Mesenchymal stem cell (in vitro differentiated cells and primary cell): ENCODE data around the gene SRSF2.

Experiments used
- DNase-seq: peaks from one replicate; pipeline ENCODE4 v3.0.0-alpha.2; 2013
- H2AFZ ChIP-seq: one replicate; pipeline ENCODE4 v1.6.1; 2013; ENCODE audit warnings: low read depth, mild to moderate bottlenecking, control low read depth, inconsistent platforms, low read length, moderate library complexity
- H2AK5ac ChIP-seq: 2 replicates; pipeline ENCODE4 v1.6.1; 2013; ENCODE audit warnings: low read length, moderate library complexity, mild to moderate bottlenecking, inconsistent platforms; ENCODE audit not compliant: severe bottlenecking
- H2BK120ac ChIP-seq: one replicate; pipeline ENCODE4 v1.6.1; 2013; ENCODE audit warnings: low read depth, mild to moderate bottlenecking, inconsistent platforms, low read length, moderate library complexity
- H2BK12ac ChIP-seq, 2 experiments: one replicate each; pipeline ENCODE4 v1.6.1; 2013; ENCODE audit warnings: inconsistent platforms in 2 of 2, low read length in 2 of 2, mild to moderate bottlenecking in 2 of 2, moderate library complexity in 2 of 2, control low read depth in 1 of 2
- H2BK15ac ChIP-seq: one replicate; pipeline ENCODE4 v1.6.1; 2013; ENCODE audit warnings: mild to moderate bottlenecking, low read depth, inconsistent platforms; ENCODE audit not compliant: poor library complexity, severe bottlenecking
- H2BK5ac ChIP-seq: 2 replicates; pipeline ENCODE4 v1.6.1; 2013; ENCODE audit warnings: low read depth, mild to moderate bottlenecking, low read length, control low read depth, inconsistent platforms; ENCODE audit not compliant: poor library complexity, severe bottlenecking
- H3K14ac ChIP-seq, 2 experiments: one replicate each; pipeline ENCODE4 v1.6.1; 2013; ENCODE audit warnings: inconsistent platforms in 2 of 2, low read length in 2 of 2, control low read depth in 1 of 2, mild to moderate bottlenecking in 1 of 2, moderate library complexity in 1 of 2
- H3K18ac ChIP-seq, 2 experiments: one replicate each; pipeline ENCODE4 v1.6.1; 2013; ENCODE audit warnings: inconsistent platforms in 2 of 2, low read length in 2 of 2, control low read depth in 1 of 2, low read depth in 1 of 2, mild to moderate bottlenecking in 1 of 2
- H3K23ac ChIP-seq, 2 experiments: one replicate each; pipeline ENCODE4 v1.6.1; 2013; ENCODE audit warnings: inconsistent platforms in 2 of 2, low read length in 2 of 2, mild to moderate bottlenecking in 2 of 2, moderate library complexity in 2 of 2, control low read depth in 1 of 2
- H3K27ac ChIP-seq: 2 replicates; pipeline ENCODE4 v1.5.1; 2013; ENCODE audit warnings: mild to moderate bottlenecking, moderate library complexity, low read length, control low read depth, inconsistent platforms; ENCODE audit not compliant: poor library complexity, severe bottlenecking
- H3K27me3 ChIP-seq, 2 experiments: 2 replicates each; pipeline versions ENCODE4 v1.6.1 to v1.7.0; 2013; ENCODE audit warnings: low read length in 2 of 2, mild to moderate bottlenecking in 2 of 2, moderate library complexity in 2 of 2, control low read depth in 1 of 2, inconsistent platforms in 1 of 2; ENCODE audit not compliant: control insufficient read depth in 1 of 2, insufficient read depth in 1 of 2
- H3K36me3 ChIP-seq, 2 experiments: 2 replicates each; pipeline versions ENCODE4 v1.6.1 to v1.7.0; 2013; ENCODE audit warnings: low read length in 2 of 2, control low read depth in 1 of 2, inconsistent platforms in 1 of 2, low read depth in 1 of 2, mild to moderate bottlenecking in 1 of 2; ENCODE audit not compliant: insufficient read depth in 2 of 2, control insufficient read depth in 1 of 2
- H3K4ac ChIP-seq, 2 experiments: one replicate each; pipeline ENCODE4 v1.6.1; 2013; ENCODE audit warnings: inconsistent platforms in 2 of 2, low read length in 2 of 2, mild to moderate bottlenecking in 2 of 2, moderate library complexity in 2 of 2, control low read depth in 1 of 2, low read depth in 1 of 2
- H3K4me1 ChIP-seq: 2 replicates; pipeline ENCODE4 v1.6.1; 2013; ENCODE audit warnings: low read depth, low read length, control low read depth; ENCODE audit not compliant: control insufficient read depth, insufficient read depth
- H3K4me2 ChIP-seq: 2 replicates; pipeline ENCODE4 v1.6.1; 2013; ENCODE audit warnings: low read length, mild to moderate bottlenecking, inconsistent platforms; ENCODE audit not compliant: poor library complexity, severe bottlenecking
- H3K4me3 ChIP-seq, 2 experiments: 2 replicates each; pipeline versions ENCODE4 v1.5.1 to v1.7.0; 2013; ENCODE audit warnings: low read length in 2 of 2, mild to moderate bottlenecking in 2 of 2, control low read depth in 1 of 2, low read depth in 1 of 2; ENCODE audit not compliant: insufficient read depth in 1 of 2
- H3K79me1 ChIP-seq: replicated peaks from 2 replicates; pipeline ENCODE4 v1.6.1; 2013; ENCODE audit warnings: mild to moderate bottlenecking, control low read depth, low read length, inconsistent platforms; ENCODE audit not compliant: poor library complexity, severe bottlenecking
- H3K9ac ChIP-seq: 2 replicates; pipeline ENCODE4 v1.7.0; 2013; ENCODE audit warnings: mild to moderate bottlenecking, low read length, moderate library complexity
- H3K9me3 ChIP-seq: 2 replicates; pipeline ENCODE4 v1.7.0; 2013; ENCODE audit warnings: mild to moderate bottlenecking, low read length; ENCODE audit not compliant: control insufficient read depth
- H4K8ac ChIP-seq: one replicate; pipeline ENCODE4 v1.6.1; 2013; ENCODE audit warnings: inconsistent platforms, mild to moderate bottlenecking, low read length, moderate library complexity
- H4K91ac ChIP-seq: one replicate; pipeline ENCODE4 v1.6.1; 2013; ENCODE audit warnings: mild to moderate bottlenecking, low read length, inconsistent platforms
- WGBS: methylation state at CpG from one replicate; pipeline ENCODE4 v1.1.7; 2013; ENCODE audit warnings: mixed read lengths; 5-methylcytosine and 5-hydroxymethylcytosine counted together

The SRSF2 gene

DNA sequence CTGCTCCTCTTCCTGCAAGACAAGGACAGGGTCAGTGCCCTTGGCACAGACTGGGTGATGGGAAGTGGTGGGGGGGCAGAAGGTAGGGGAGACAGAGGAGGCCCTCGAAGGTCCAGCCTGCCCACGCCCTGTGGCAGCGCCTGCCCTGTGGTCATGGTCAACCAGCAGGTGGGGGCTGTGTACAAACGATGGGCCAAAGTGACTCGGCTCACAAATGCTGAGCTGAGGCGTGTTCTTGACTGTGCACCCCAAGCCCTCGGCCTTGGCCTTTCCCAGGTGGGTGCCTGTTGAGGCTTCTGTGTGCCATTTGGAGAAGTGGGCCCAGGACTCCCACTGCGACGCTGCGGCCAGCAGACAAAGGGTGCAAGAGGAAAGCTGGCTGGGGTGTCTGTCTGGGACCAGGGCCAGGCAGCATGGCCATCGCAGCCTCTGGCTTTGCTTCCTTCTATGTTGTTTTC lies 48.9 kb downstream of the SRSF2 start:
- WGBS: 96% methylated on average over 10 of the region's 11 CpGs
- peak overlapping the region; percentile 11 for H2AK5ac ChIP-seq
- H3K14ac ChIP-seq: peak overlapping the region in 1 of 2 experiments; percentile 5
- H3K27ac ChIP-seq: peak overlapping the region; percentile 45
- H2BK15ac ChIP-seq: no peak overlapping the region
- peak overlapping the region in 1 of 2 experiments; percentile 38 for H3K4me3 ChIP-seq
- no peaks in the 10 kb centered on the region for H3K27me3 ChIP-seq
- no peak overlapping the region for H3K23ac ChIP-seq
- no peak overlapping the region for H2AFZ ChIP-seq
- peaks cover 33% of the 10 kb centered on the region for H3K79me1 ChIP-seq
- DNase-seq: no peak
- peaks cover 26 to 40% of the 10 kb centered on the region in 2 experiments for H3K36me3 ChIP-seq
- no peak overlapping the region for H3K18ac ChIP-seq
- H2BK12ac ChIP-seq: no peak overlapping the region
- no peak overlapping the region for H4K91ac ChIP-seq
- no peak overlapping the region for H2BK5ac ChIP-seq
- H2BK120ac ChIP-seq: no peak overlapping the region
- H3K4me1 ChIP-seq: peaks cover 68% of the 10 kb centered on the region
- no peaks in the 10 kb centered on the region for H3K9me3 ChIP-seq
- H3K9ac ChIP-seq: peak overlapping the region; percentile 83
- no peak overlapping the region for H4K8ac ChIP-seq
- H3K4ac ChIP-seq: no peak overlapping the region
- H3K4me2 ChIP-seq: no peak overlapping the region

DNA sequence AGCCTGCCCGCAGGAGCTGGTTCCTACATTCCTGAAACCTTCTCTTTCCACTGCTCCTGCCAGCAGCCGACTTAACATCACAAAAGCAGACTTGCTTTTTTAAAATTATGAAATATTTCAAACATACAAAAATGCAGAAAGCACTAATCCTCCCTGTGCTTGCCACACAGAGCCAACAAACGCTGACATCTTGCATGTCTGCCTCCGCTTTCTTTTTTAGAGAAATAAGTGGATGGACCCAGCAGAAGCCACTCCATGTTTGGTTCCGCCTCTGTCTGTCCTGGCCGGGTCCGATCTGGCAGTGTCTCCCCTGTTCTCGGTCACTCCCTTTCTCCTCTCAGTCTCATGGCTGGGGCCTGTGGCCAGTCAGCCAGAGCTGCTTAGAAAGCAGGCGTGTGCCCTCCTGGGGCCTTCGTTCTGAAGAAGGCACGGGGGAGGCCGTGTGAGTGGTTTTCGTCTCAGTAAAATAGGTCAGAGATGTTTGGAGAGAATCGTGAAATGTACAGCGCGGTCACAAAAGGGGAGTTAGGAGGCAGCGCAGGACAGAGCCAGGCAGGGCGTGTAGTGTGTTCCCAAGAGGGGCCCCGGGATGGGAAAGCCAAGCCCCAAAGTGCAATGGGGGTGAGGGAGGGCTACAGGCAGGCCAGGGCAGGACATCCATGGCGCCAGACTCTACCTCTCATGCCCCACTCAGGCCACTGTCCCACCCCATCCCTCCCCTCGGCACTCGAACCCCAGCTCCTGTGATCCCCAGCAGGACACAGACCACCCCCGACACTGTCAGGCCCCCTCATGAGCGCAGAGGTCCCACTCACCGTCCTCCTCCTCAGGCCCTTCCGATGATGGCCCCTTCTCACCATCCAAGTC lies 49.6 kb downstream of the SRSF2 start:
- Histone ChIP-seq H2BK12ac (no peak overlapping the region), H3K23ac (no peak overlapping the region), H3K4me2 (no peak overlapping the region), H3K36me3 (peaks cover 32 to 47% of the 10 kb centered on the region in 2 experiments), H3K14ac (no peak overlapping the region), H3K27me3 (no peaks in the 10 kb centered on the region), H3K9me3 (no peaks in the 10 kb centered on the region), H3K27ac (peak overlapping the region; percentile 66), H2BK120ac (no peak overlapping the region), H2BK15ac (peak overlapping the region; percentile 30), H3K4ac (no peak overlapping the region), H4K91ac (no peak overlapping the region), H2BK5ac (no peak overlapping the region), H3K79me1 (peaks cover 39% of the 10 kb centered on the region), H3K4me3 (peak overlapping the region in 1 of 2 experiments; percentile 38), H2AFZ (no peak overlapping the region), H3K18ac (no peak overlapping the region), H2AK5ac (peak overlapping the region; percentile 62), H4K8ac (no peak overlapping the region), H3K9ac (peak overlapping the region; percentile 83), H3K4me1 (peaks cover 72% of the 10 kb centered on the region)
- 81% methylated on average over 22 of the region's 26 CpGs for WGBS
- DNase-seq: no peak

DNA sequence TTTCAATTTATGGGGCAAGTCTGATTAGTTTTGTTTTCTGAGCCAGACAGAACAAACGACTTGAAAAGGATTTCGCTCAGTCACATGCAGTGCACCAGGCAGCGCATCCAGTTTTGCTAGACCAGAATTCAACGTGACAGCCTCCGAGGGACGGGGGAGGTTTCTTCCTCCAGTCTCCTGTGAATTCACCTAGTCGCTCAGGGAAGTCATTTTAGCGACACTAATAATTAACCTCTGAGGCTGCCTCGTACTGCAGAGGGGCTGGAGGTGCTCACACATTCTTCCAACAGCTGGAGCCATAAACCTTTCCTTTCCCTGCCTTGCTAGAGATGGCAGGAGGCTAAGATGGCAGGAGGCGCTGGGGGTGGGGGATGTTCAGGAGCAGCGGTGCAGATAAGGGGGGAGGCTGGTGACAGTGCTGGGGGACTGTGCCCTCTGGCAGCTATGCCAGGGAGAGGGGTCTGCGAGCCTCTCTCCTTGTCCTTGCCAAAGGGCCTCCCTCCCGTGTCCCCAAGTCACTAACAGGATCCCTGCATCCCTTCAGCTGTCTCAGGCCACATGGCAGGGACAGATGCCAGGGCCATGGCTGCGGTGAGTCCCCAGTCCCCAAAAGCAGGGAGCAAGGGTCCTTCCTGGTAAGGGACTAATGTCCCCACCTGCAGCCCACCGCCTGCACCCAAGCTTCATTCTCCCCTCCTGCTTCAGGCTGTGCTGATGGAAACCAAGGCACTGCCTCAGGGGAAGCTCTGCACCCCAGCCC lies 50.4 kb downstream of the SRSF2 start:
- H3K4me3 ChIP-seq: peak overlapping the region in 1 of 2 experiments; percentile 38
- peaks cover 34 to 53% of the 10 kb centered on the region in 2 experiments for H3K36me3 ChIP-seq
- no peak overlapping the region for H2BK15ac ChIP-seq
- H3K4me2 ChIP-seq: no peak overlapping the region
- no peak overlapping the region for H4K8ac ChIP-seq
- no peak overlapping the region for H2AFZ ChIP-seq
- no peak overlapping the region for H3K18ac ChIP-seq
- H3K14ac ChIP-seq: no peak overlapping the region
- H2BK120ac ChIP-seq: no peak overlapping the region
- H3K27ac ChIP-seq: peak overlapping the region; percentile 66
- no peaks in the 10 kb centered on the region for H3K27me3 ChIP-seq
- no peak overlapping the region for H4K91ac ChIP-seq
- no peak overlapping the region for H3K4ac ChIP-seq
- DNase-seq: no peak
- H3K4me1 ChIP-seq: peaks cover 73% of the 10 kb centered on the region
- peak overlapping the region; percentile 8 for H2AK5ac ChIP-seq
- H3K23ac ChIP-seq: no peak overlapping the region
- H2BK12ac ChIP-seq: no peak overlapping the region
- H2BK5ac ChIP-seq: no peak overlapping the region
- 63% methylated on average over 12 of the region's 15 CpGs for WGBS
- peaks cover 42% of the 10 kb centered on the region for H3K79me1 ChIP-seq
- H3K9me3 ChIP-seq: no peaks in the 10 kb centered on the region
- peak overlapping the region; percentile 83 for H3K9ac ChIP-seq

DNA sequence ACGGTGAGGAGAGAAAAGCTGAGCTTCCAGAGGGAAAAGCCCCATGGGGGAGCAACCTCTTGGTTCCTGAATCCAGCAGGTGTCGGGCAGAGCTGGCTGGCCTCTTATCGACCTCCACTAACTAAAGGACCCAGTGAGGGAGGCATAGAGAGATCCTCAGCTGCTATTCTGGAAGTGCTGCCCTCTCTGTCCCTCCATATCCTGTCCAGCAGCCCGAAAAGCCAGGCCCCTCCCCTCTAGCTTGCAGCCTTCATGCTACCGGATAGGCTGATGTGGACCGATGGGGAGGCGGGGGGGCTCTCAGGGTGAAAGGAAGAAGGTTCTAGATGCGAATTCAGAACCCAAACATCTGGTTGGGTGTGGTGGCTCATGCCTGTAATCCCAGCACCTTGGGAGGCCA lies 51.3 kb downstream of the SRSF2 start:
- H3K79me1 ChIP-seq: peaks cover 41% of the 10 kb centered on the region
- peaks cover 36 to 57% of the 10 kb centered on the region in 2 experiments for H3K36me3 ChIP-seq
- H2AK5ac ChIP-seq: peak overlapping the region; percentile 7
- no peak overlapping the region for H3K4ac ChIP-seq
- no peak overlapping the region for H4K8ac ChIP-seq
- no peak overlapping the region for H3K18ac ChIP-seq
- H3K27me3 ChIP-seq: no peaks in the 10 kb centered on the region
- H3K14ac ChIP-seq: no peak overlapping the region
- no peak overlapping the region for H2BK120ac ChIP-seq
- no peak overlapping the region for H2BK12ac ChIP-seq
- no peak overlapping the region for H4K91ac ChIP-seq
- 91% methylated on average over 8 of the region's 8 CpGs for WGBS
- H3K27ac ChIP-seq: no peak overlapping the region
- H3K9me3 ChIP-seq: no peaks in the 10 kb centered on the region
- H3K23ac ChIP-seq: no peak overlapping the region
- H3K4me1 ChIP-seq: peaks cover 71% of the 10 kb centered on the region
- no peak overlapping the region for H2AFZ ChIP-seq
- no peak overlapping the region for H2BK5ac ChIP-seq
- no peak overlapping the region for H3K4me3 ChIP-seq
- H3K4me2 ChIP-seq: no peak overlapping the region
- no peak overlapping the region for H3K9ac ChIP-seq
- no peak overlapping the region for H2BK15ac ChIP-seq
- no peak for DNase-seq
